AG08395 (cell line): ENCODE results near the gene PPP6R2.

ENCODE experiments used
- DNase-seq: peaks from one replicate; pipeline ENCODE4 v3.0.0; 2012; ENCODE audit warnings: mixed read lengths, low spot score

The PPP6R2 gene

DNA sequence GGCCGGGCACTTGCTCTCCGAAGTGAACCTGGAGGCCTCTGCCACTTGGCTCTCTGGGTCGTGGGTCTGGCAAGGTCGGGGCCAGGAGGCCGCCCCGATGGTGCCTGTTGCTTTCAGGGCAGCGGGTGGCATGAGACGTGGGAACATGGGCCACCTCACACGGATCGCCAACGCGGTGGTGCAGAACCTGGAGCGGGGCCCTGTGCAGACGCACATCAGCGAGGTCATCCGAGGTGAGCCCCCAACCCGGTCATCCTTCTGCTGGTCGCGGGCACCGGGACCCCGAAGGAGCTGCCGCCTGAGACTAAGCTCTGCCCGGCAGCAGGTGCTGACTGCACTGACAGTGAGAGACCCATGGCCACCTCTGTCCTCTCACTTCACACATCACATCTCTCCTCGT is 91.7 kb downstream of the PPP6R2 start:
- no peak for DNase-seq

DNA sequence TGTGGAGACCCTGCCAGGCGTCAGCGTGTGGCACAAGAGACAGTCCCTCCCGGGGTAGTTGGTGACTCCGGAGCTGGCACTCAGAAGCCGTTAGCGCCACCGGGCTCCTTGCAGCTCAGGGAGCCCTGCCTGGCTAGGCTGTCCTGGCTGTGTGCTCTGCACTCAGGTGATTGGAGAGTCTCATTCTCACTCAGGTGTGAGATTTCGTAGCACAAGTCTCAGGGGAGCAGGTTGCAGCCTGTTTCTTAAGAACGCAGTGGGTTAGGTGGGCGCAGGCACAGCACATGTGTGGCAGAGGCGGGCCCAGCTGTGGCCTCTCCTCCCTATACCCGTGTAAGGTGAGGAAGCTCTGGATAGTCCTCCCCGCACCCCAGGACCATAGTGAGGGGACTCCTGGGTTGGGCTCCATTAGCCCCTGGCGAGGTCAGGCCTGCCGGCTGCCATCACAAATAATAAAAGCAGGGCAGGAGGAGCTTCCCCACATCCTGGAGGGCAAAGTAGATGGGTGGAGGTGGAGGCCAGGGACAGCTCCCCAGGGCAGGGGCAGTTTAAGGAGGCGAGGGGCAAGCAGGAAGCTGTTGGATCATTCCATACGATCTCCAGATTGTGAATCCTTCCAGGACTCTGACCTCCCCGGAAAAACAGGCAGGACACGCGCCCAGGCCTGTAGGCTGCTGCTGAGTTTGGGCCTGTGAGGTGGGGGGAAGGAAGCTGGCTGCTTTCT is 92.3 kb downstream of the PPP6R2 start:
- DNase-seq, result no peak

GRCh38 chr22:50436015-50436830 is 93.1 kb downstream of the PPP6R2 start:
- DNase-seq, result no peak

DNA sequence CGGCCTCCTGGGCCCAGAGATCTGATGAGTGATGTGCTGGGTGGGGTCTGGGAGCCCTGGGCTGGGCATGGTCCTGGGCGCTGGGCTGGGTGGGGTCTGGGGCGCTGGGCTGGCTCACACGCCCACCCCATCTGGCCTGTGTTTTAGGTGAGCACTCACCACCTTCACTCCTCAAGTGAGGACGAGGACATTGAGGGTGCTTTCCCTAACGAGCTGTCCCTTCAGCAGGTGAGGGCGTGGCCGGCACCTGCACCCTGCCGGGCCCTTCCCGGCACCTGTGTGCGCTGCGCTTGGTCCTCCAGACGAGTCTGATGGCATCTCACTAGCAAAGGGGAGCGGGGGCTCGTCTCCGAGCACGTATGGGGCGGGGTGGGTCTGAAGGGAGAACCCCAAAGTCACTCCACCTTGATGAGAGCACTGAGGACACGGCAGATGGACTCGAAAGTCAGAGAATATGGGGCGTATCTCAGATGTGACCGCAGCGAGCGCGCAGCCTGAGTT is 93.8 kb downstream of the PPP6R2 start:
- DNase-seq, result no peak

- DNase-seq, result no peak
Observed at GRCh38 chr22:50437511-50438304, 94.6 kb downstream of the PPP6R2 start.

DNA sequence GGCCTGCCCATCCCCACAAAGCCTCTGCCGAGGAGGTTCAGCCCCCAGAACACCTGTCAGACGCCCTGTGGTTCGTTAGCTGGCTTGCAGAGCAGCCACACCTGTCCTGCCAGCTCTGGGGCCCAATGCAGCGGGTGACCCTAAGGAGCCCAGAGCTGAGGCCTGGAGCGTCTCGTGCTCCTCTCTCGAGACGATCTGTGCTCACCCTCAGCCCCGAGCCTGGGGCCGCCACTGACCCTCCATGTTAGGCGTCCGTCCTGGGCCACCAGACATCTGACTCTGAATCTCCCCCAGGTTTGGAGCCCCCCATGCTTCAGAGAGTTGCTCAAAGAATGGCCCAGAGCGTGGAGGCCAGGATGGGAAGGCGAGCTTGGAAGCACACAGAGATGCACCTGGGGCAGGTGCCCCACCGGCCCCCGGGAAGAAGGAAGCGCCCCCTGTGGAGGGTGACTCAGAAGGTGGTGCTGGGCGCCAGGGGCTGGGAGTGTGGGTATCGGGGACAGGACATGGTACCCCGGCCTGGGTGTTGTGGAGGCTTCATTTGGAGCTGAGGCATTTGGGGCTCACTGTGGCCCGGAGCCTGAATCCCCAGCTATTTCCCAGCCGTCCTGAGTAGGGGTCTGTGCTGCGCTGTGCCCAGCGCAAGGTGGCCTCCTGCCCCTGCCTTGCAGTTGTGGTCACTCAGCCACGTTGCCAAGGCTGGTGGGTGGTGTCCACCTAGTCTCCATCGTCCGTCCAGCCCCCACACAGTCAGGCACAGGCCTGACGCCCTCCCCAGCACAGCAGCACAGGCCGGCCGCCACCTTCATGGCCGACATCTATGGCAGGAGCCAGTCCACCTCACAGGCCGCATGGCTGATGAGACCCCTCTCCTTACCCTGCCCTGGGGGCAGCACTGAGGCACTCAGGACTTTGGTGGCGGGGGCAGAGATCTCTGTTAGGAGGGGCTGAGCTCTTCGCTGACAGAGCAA is 95.5 kb downstream of the PPP6R2 start:
- DNase-seq, result no peak

DNA sequence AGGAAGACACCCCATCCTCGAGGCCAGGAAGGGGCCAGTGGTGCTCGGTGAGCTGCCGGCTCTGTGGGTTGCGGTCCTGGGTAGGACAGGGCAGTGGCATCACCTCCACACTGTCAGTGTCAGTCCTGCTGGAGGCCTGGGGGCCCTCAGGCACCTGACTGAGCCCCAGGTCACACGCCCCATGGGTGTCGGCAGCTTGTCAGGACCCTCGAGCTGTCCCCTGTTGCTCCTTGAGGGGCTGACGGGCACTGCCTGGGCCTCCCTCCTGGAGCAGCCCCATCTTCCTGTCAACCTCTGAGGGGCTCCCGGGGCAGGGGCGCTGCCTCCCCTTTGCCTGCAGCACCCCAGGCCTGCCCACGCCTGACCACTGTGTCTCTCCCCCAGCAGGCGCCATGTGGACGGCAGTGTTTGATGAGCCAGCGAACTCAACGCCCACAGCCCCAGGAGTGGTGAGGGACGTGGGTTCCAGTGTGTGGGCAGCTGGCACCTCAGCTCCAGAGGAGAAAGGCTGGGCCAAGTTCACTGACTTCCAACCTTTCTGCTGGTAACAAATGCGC is 96.3 kb downstream of the PPP6R2 start:
- DNase-seq, result no peak

- DNase-seq, result no peak
Observed at GRCh38 chr22:50439871-50440331, 96.8 kb downstream of the PPP6R2 start.

GRCh38 chr22:50440544-50441249 is 97.6 kb downstream of the PPP6R2 start:
- DNase-seq, result no peak

- DNase-seq, result no peak
Observed at GRCh38 chr22:50441428-50441993, 98.4 kb downstream of the PPP6R2 start.

DNA sequence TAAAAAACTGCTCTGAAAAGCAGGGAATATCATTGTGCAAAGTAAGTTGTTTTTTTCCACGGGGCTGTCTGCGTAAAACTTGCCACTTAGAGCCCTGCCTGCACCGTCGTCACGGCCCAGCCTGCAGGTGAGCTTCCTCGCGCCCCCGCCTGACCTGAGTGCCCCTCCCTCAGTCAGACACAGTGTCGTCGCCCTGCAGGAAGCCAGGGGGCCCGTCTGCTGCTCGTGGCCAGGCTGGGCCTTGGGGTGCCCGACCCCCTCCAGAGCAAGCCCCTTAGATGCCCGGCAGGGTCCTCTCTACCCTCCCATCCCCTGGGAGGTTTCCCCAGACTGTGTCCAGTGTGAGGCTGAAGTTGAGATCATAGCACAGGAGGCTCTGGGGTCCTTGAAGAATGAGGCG is 100.1 kb downstream of the PPP6R2 start:
- no peak for DNase-seq

- no peak for DNase-seq
Observed at GRCh38 chr22:50443801-50444625, 100.9 kb downstream of the PPP6R2 start.

GRCh38 chr22:50444663-50445062 is 101.5 kb downstream of the PPP6R2 start:
- DNase-seq, result peak; percentile 87

- DNase-seq, result no peak
Observed at GRCh38 chr22:50445071-50445879, 102.1 kb downstream of the PPP6R2 start.

- DNase-seq, result no peak
Observed at GRCh38 chr22:50445880-50446707, 103.0 kb downstream of the PPP6R2 start.

DNA sequence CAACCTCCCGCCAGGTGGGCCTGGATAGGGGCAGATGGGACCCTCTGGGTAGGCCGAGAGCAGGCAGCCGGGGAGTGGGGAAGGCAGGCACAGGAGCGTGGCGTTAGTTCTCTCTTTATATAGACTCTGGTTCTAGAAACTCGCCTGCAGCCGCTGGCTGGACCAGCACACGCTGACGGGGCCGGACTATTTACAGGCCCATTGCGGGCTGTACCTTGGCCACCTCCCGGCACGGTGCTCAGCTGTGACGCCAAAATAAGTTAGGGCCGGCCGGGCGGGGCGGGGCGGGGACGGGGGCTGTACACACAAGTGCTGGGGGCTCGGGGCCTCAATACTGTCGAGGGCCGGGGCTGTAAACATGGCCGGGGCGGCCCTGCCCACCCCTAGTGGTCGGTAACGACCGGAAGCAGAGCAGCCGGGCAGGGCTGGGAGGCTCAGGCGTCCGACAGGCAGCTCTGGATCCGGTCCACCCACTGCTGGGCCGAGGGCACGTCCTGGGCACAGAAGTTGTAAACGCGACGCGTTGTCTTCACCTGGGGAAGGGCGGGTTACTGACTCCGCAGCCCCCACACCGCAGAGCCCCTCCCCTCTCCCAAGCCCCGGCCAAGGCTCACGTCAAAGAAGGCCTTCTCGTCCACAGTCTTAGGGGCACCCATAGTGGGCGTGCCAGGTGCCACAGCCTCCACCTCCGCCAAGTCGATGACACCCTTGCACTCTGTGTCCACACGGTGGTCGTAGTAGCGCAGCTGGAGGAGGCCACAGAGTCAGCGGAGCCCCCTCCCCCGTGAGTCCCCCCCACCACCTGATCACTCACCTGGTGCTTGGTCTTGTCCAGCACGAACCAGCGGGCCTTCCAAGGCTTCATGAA is 103.8 kb downstream of the PPP6R2 start:
- DNase-seq, result no peak
